Epithelial cell of proximal tubule (primary cell): Measurements from ENCODE around the gene MCTP1. TPM values are rescaled to one million over a fixed set of nuclear protein-coding genes. Genes with fewer than 3 reads are reported as not detected.

ENCODE experiments used
- DNase-seq: peaks from one replicate; pipeline ENCODE4 v3.0.0-alpha.2; 2011; ENCODE audit warnings: low read depth
- H3K4me3 ChIP-seq: 2 replicates; pipeline ENCODE4 v1.5.1; 2011; ENCODE audit warnings: low read depth, mild to moderate bottlenecking, low read length
- CTCF ChIP-seq: conservative IDR thresholded peaks from 2 replicates; pipeline ENCODE4 v1.5.1; 2012; ENCODE audit warnings: low read depth, mild to moderate bottlenecking, low read length
- total RNA-seq: library from RNA; depleted of rRNA; stranded (reverse); fragments of >200 nt; gene quantifications from 2 replicates; pipeline ENCODE4 v1.2.3, GENCODE V29; 2015

MCTP1 gene
- total RNA-seq, 1 donor from 2014 or later = 9.7 TPM

DNA sequence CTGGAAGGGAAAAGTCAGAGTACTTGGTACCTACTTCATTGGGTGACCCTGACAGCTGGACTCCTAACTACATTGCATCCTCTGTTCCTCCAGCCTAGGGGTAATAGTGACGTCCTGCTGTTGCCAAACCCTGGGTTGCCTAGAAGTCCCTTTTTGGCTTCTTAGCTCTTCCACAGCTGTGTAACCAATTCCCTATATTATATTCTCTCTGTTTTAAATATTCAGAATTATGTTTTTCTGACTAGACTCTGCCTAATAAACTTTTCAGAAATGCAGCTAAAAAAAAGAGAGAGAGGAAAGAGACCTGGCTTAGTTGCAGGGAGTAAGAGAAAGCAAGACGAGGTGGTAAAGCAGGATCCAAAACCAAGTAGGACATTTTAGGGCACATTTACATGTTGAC, 28.4 kb downstream of the MCTP1 start:
- no peak for TF ChIP-seq CTCF
- H3K4me3 ChIP-seq = no peak overlapping the region
- DNase-seq = no peak

DNA sequence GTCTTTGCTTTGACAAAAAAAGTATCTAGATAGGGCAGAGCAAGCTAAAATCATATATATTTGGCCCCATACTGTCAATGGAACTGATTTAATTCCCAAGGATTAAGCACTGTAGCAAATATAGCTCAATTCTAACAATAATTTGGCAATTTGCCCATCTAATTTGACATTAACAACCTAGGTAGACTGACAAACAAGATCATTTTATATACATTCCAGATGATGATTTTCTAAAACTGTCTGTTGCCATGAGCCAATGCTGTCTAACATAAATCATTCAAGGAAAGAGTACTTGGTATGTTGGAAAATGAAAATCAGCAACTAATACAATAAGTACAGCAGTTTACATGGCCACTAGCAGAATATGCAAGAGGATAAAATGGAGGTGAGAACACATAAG, 32.1 kb downstream of the MCTP1 start:
- TF ChIP-seq CTCF = no peak
- no peak overlapping the region for H3K4me3 ChIP-seq
- no peak for DNase-seq

DNA sequence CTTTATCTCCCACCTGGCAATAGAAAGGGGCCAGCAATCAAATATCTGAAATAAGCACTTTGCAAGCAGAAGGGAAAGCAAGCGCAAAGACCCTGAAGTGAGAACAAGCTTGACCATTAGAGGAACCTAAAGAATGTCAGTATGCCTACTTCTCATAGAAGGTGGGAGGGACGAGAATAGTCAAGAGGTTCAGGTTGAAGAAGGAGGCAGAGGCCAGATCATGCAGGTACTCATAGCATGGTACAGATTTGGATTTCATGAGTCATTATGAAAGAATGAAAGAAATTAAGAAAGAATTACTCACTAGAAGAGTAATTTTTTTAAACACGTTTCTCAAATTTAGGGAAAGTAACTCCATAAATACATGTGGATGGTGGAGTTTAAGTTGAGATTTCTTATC, 33.7 kb downstream of the MCTP1 start:
- no peak for TF ChIP-seq CTCF
- no peak for DNase-seq
- no peak overlapping the region for H3K4me3 ChIP-seq

DNA sequence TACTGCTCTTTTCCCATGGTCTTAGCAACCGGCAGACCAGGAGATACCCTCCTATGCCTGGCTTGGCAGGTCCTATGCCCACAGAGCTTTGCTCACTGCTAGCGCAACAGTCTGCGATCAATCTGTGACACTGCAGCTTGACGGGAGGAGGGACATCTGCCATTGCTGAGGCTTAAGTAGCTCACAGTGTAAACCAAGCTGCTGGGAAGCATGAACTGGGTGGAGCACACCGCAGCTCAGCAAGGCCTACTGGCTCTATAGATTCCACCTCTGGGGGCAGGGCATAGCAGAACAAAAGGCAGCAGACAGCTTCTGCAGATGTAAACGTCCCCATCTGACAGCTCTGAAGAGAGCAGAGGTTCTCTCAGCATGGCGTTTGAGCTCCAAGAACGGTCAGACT, 40.4 kb downstream of the MCTP1 start:
- no peak for TF ChIP-seq CTCF
- no peak for DNase-seq

GRCh38 chr5:95241635-95242034, 43.3 kb downstream of the MCTP1 start:
- no peak overlapping the region for H3K4me3 ChIP-seq
- TF ChIP-seq CTCF = no peak
- DNase-seq = no peak

More for the DNA sequence above, 40.4 kb downstream of the MCTP1 start:
- no peak overlapping the region for H3K4me3 ChIP-seq

GRCh38 chr5:95241161-95241560, 43.7 kb downstream of the MCTP1 start:
- TF ChIP-seq CTCF = no peak
- no peak for DNase-seq
- H3K4me3 ChIP-seq = no peak overlapping the region

DNA sequence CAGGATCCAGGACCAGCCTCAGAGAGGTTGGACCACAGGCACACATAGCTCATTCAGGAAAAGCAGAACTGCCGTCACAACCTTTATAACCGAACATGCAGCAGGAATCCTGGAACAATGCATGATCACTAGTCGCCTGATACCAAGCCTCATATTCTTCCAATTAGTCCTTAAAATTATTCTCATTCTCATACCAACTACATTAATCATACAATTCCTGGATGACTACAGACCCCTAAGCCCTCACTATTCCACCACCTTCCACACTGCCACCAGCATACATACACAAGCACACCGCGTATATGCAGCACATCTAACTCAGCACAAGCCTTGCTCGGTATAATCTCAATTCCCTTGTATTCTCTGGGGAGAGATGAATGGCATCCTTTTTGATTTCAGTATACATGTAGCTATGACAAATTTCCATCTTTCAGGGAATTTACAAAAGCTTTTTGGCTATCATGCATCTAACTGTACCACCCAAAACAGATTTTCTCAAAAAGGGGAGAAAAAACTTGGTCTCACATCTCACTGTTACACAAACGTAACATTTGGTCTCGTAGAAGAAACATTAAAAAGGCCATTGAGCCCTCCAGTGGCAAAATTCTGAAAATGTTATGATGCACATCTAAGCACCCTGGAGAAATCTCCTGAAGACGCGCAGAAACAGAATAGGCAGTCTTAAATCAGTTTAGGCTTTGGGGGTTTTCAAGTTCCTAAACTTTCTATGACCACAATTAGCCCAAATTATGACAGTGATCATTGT, 46.2 kb downstream of the MCTP1 start:
- H3K4me3 ChIP-seq = no peak overlapping the region
- no peak for DNase-seq
- TF ChIP-seq CTCF = peak; percentile 46
